ENCODE data around the gene OMP. TPM values are rescaled to one million over a fixed set of nuclear protein-coding genes. Genes with fewer than 3 reads are reported as not detected.

OMP gene
- total and polyA plus RNA-seq, 2 of the 13 experiments (the other 11 are each of a cell fraction or from before 2014, with no cell fraction given): not detected

- in situ Hi-C loops (cut with HindIII; ENCODE audit: extremely low pct_ligation_motif_present, low pct_unique_long_range_greater_than_20kb): loop anchor here (5.0 kb wide), 1 partner anchor 58 kb away; no protein-coding TSS in a partner anchor
These were observed 26.6 kb downstream of the OMP start for GRCh38 chr11:77129069-77129841.

More at GRCh38 chr11:77129069-77129841, 26.6 kb downstream of the OMP start:
- 22% methylated on average over 10 of the region's 11 CpGs for WGBS (ENCODE audit: low lambda C conversion rate)
- peaks cover 57% of the 10 kb centered on the region for H3K4me1 ChIP-seq (ENCODE audit: insufficient read depth, low read length)
- no peaks in the 10 kb centered on the region for H3K79me2 ChIP-seq (ENCODE audit: insufficient read depth, low read length)
- no peak overlapping the region for H2AFZ ChIP-seq (ENCODE audit: low read length)
- peak overlapping the region; percentile 100 for H3K4me2 ChIP-seq (ENCODE audit: low read depth, low read length)
- no peak overlapping the region for H3K27ac ChIP-seq (ENCODE audit: extremely low read length, insufficient read depth, low read length)
- no TSS peak for BruUV-seq (replicated peaks)
- no peak for FAIRE-seq
- H3K9ac ChIP-seq (ENCODE audit: insufficient read depth, low read depth, low read length): peak overlapping the region; percentile 66; the same call in 1 of the 2 replicates
- POLR2A ChIA-PET: interaction anchor here (2.9 to 3.5 kb wide), 2 partner anchors 12 to 16 kb away, joined by 9 to 18 read pairs; no protein-coding TSS in a partner anchor
- H4K20me1 ChIP-seq (ENCODE audit: insufficient read depth, low read length): no peaks in the 10 kb centered on the region
- DNase-seq (ENCODE audit: low spot score): no peak
- no peaks in the 10 kb centered on the region for H3K36me3 ChIP-seq (replicated peaks in 1 of 2; ENCODE audit: control insufficient read depth in 1 of 2, insufficient read depth in 2 of 2, low read length in 2 of 2)
- H3K9me3 ChIP-seq (ENCODE audit: low read length): no peaks in the 10 kb centered on the region
- CTCF ChIA-PET (ENCODE audit: low intra/inter-chr PET ratio, low total read pairs): interaction anchor here (5.0 kb wide), 1 partner anchor 58 kb away, joined by 150 read pairs; no protein-coding TSS in a partner anchor
- intact Hi-C loops (cut with micrococcal nuclease; ENCODE audit: unreplicated experiment): loop anchor here (2.0 kb wide), 1 partner anchor 16 kb away; no protein-coding TSS in a partner anchor
- H3K27me3 ChIP-seq (ENCODE audit: control insufficient read depth in 1 of 2, insufficient read depth in 2 of 2, low read length in 2 of 2): peaks cover 0 to 13% of the 10 kb centered on the region in 2 experiments; a peak in 1 of 5 replicates
- TF ChIP-seq SALL1 (CRISPR knock-in tag; IDR thresholded peaks at IDR 0.05) (no peak), THAP7 (CRISPR knock-in tag; IDR thresholded peaks at IDR 0.05) (0 out of 2 replicates have a peak, but pooled peaks have one; percentile 30), ZFP36 (IDR thresholded peaks at IDR 0.05; ENCODE audit: borderline replicate concordance, low read depth, low read length, partially characterized antibody) (peak; percentile 92), HNRNPL (IDR thresholded peaks at IDR 0.05; ENCODE audit: low read depth, low read length) (peak; percentile 89), SP2 (CRISPR knock-in tag; IDR thresholded peaks at IDR 0.05) (no peak), PCBP2 (optimal IDR thresholded peaks at IDR 0.05; ENCODE audit: low read depth, low read length, poor library complexity, severe bottlenecking) (no peak), ZNF496 (CRISPR knock-in tag; IDR thresholded peaks at IDR 0.05; ENCODE audit: insufficient replicate concordance) (no peak), PBX2 (CRISPR knock-in tag; IDR thresholded peaks at IDR 0.05) (no peak), HIC2 (CRISPR knock-in tag; IDR thresholded peaks at IDR 0.05; ENCODE audit: low read depth) (peak; percentile 20; the same call in 1 of the 2 replicates)
- peak overlapping the region; percentile 1 to 80 (median 54); a peak in 5 of 6 replicates for H3K4me3 ChIP-seq (replicated peaks in 1 of 3; ENCODE audit: insufficient read depth in 1 of 3, low read depth in 2 of 3, low read length in 3 of 3)
- ATAC-seq: no peak

Measured in HepG2 (cell line).